ENCODE results near the gene DCX. TPM values are rescaled to one million over a fixed set of nuclear protein-coding genes. Genes with fewer than 3 reads are reported as not detected.

DCX gene
- total RNA-seq, 1 donor from 2014 or later, result not detected

- no peaks in the 10 kb centered on the region for H3K36me3 ChIP-seq (ENCODE audit: control insufficient read depth, insufficient read depth, low read length)
- FAIRE-seq (no peak), DNase-seq (ENCODE audit: low read depth) (no peak)
- no peak for TF ChIP-seq CTCF (IDR thresholded peaks at IDR 0.05; ENCODE audit: insufficient read depth, low read length, severe bottlenecking)
- H3K27me3 ChIP-seq (ENCODE audit: control insufficient read depth, insufficient read depth, low read length), result no peaks in the 10 kb centered on the region
- H3K4me3 ChIP-seq (ENCODE audit: low read depth, low read length), result no peak overlapping the region
These were observed 109.7 kb downstream of the DCX start for GRCh38 chrX:111302284-111302683.

- no peak for TF ChIP-seq CTCF (IDR thresholded peaks at IDR 0.05; ENCODE audit: insufficient read depth, low read length, severe bottlenecking)
- no peaks in the 10 kb centered on the region for H3K27me3 ChIP-seq (ENCODE audit: control insufficient read depth, insufficient read depth, low read length)
- FAIRE-seq, result no peak
- H3K4me3 ChIP-seq (ENCODE audit: low read depth, low read length), result no peak overlapping the region
- H3K36me3 ChIP-seq (ENCODE audit: control insufficient read depth, insufficient read depth, low read length), result no peaks in the 10 kb centered on the region
- DNase-seq (ENCODE audit: low read depth), result no peak
These were observed 123.2 kb downstream of the DCX start for GRCh38 chrX:111288841-111289240.

GRCh38 chrX:111284631-111285293, 127.2 kb downstream of the DCX start:
- no peaks in the 10 kb centered on the region for H3K27me3 ChIP-seq (ENCODE audit: control insufficient read depth, insufficient read depth, low read length)
- DNase-seq (ENCODE audit: low read depth) (no peak), FAIRE-seq (no peak)
- H3K4me3 ChIP-seq (ENCODE audit: low read depth, low read length), result no peak overlapping the region
- no peak for TF ChIP-seq CTCF (IDR thresholded peaks at IDR 0.05; ENCODE audit: insufficient read depth, low read length, severe bottlenecking)
- no peaks in the 10 kb centered on the region for H3K36me3 ChIP-seq (ENCODE audit: control insufficient read depth, insufficient read depth, low read length)

- DNase-seq (ENCODE audit: low read depth), result peak; percentile 1
- Histone ChIP-seq H3K36me3 (ENCODE audit: control insufficient read depth, insufficient read depth, low read length) (no peaks in the 10 kb centered on the region), H3K4me3 (ENCODE audit: low read depth, low read length) (no peak overlapping the region), H3K27me3 (ENCODE audit: control insufficient read depth, insufficient read depth, low read length) (no peaks in the 10 kb centered on the region)
- FAIRE-seq, result no peak
- no peak for TF ChIP-seq CTCF (IDR thresholded peaks at IDR 0.05; ENCODE audit: insufficient read depth, low read length, severe bottlenecking)
These were observed 128.5 kb downstream of the DCX start for GRCh38 chrX:111283446-111283845.

- Histone ChIP-seq H3K27me3 (ENCODE audit: control insufficient read depth, insufficient read depth, low read length) (no peaks in the 10 kb centered on the region), H3K36me3 (ENCODE audit: control insufficient read depth, insufficient read depth, low read length) (no peaks in the 10 kb centered on the region), H3K4me3 (ENCODE audit: low read depth, low read length) (no peak overlapping the region)
- DNase-seq (ENCODE audit: low read depth) (no peak), FAIRE-seq (no peak)
- TF ChIP-seq CTCF (IDR thresholded peaks at IDR 0.05; ENCODE audit: insufficient read depth, low read length, severe bottlenecking), result no peak
These were observed 129.0 kb downstream of the DCX start for GRCh38 chrX:111282991-111283390.

GRCh38 chrX:111282139-111282538, 129.9 kb downstream of the DCX start:
- Histone ChIP-seq H3K4me3 (ENCODE audit: low read depth, low read length) (no peak overlapping the region), H3K27me3 (ENCODE audit: control insufficient read depth, insufficient read depth, low read length) (no peaks in the 10 kb centered on the region), H3K36me3 (ENCODE audit: control insufficient read depth, insufficient read depth, low read length) (no peaks in the 10 kb centered on the region)
- no peak for DNase-seq (ENCODE audit: low read depth)
- FAIRE-seq, result no peak
- TF ChIP-seq CTCF (IDR thresholded peaks at IDR 0.05; ENCODE audit: insufficient read depth, low read length, severe bottlenecking), result no peak
